ENCODE measurements around the gene MACIR. TPM values are rescaled to one million over a fixed set of nuclear protein-coding genes. Genes with fewer than 3 reads are reported as not detected.

The MACIR gene
- polyA plus RNA-seq, 1 donor, result 31.2 TPM

GRCh38 chr5:103262422-103262871 lies 3.9 kb downstream of the MACIR start:
- H3K4me1 ChIP-seq (ENCODE audit: control insufficient read depth, insufficient read depth, low read length), result peaks cover 26% of the 10 kb centered on the region
- no peaks in the 10 kb centered on the region for H3K27me3 ChIP-seq (ENCODE audit: control insufficient read depth, insufficient read depth, low read length)
- peak overlapping the region; percentile 100 for H3K27ac ChIP-seq (ENCODE audit: low read length)
- H3K36me3 ChIP-seq (ENCODE audit: control insufficient read depth, insufficient read depth, low read length), result peaks cover 9% of the 10 kb centered on the region
- H3K4me3 ChIP-seq (ENCODE audit: low read length), result no peak overlapping the region
- H3K9me3 ChIP-seq (ENCODE audit: control insufficient read depth, low read depth, low read length), result no peaks in the 10 kb centered on the region
- WGBS (ENCODE audit: insufficient coverage, low lambda C conversion rate), result 20% methylated on average over 1 of the region's 1 CpG
- peak in 1 of 2 donors; percentile 38 for DNase-seq

DNA sequence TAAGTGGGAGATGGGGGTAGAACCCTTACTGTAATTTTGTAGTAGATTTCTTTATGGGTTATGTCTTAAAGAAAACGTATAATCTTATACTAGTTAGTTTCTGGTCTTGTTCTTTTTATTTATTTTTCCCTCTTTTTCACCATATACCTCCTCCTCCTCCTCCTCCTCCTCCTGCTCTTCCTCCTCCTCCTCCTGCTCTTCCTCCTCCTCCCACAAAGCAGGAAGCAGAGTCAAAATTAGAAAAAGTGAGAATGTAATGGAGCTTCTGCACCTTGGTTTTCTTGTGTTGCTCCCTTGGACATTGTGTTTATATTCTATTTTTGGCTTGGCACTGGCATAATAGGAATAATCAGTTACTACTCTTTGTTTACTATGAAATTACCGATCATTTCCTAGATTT lies 4.5 kb downstream of the MACIR start:
- WGBS (ENCODE audit: insufficient coverage, low lambda C conversion rate), result 60% methylated on average over 2 of the region's 2 CpGs
- DNase-seq, result no peak
- Histone ChIP-seq H3K4me1 (ENCODE audit: control insufficient read depth, insufficient read depth, low read length) (peaks cover 23% of the 10 kb centered on the region), H3K27me3 (ENCODE audit: control insufficient read depth, insufficient read depth, low read length) (no peaks in the 10 kb centered on the region), H3K36me3 (ENCODE audit: control insufficient read depth, insufficient read depth, low read length) (peaks cover 12% of the 10 kb centered on the region), H3K27ac (ENCODE audit: low read length) (peak overlapping the region; percentile 100), H3K9me3 (ENCODE audit: control insufficient read depth, low read depth, low read length) (no peaks in the 10 kb centered on the region), H3K4me3 (ENCODE audit: low read length) (no peak overlapping the region)

DNA sequence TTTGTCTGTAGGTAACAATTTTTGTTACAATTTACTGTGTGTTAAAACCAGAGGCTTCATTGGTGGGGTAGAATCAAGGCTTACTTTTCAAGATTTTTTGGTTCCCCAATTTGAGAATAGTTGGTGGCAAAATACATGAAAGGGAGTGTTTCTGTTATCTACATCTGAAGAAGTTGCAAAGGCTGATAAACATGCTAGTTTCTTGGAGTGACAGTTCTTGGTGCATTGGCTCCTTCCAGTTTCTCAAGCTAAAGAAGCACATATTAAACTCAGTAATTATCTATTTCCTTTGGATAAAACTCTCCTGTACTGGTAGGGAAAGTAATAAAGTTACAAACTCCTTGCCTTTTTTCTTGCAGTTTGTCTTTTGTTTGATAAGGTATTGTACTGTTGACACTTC lies 5.9 kb downstream of the MACIR start:
- H3K27ac ChIP-seq (ENCODE audit: low read length), result peak overlapping the region; percentile 71
- peaks cover 12% of the 10 kb centered on the region for H3K36me3 ChIP-seq (ENCODE audit: control insufficient read depth, insufficient read depth, low read length)
- H3K27me3 ChIP-seq (ENCODE audit: control insufficient read depth, insufficient read depth, low read length), result no peaks in the 10 kb centered on the region
- no peak overlapping the region for H3K4me3 ChIP-seq (ENCODE audit: low read length)
- peaks cover 23% of the 10 kb centered on the region for H3K4me1 ChIP-seq (ENCODE audit: control insufficient read depth, insufficient read depth, low read length)
- no peaks in the 10 kb centered on the region for H3K9me3 ChIP-seq (ENCODE audit: control insufficient read depth, low read depth, low read length)
- no peak for DNase-seq

GRCh38 chr5:103270581-103270980 lies 12.0 kb downstream of the MACIR start:
- Histone ChIP-seq H3K4me1 (ENCODE audit: control insufficient read depth, insufficient read depth, low read length) (no peaks in the 10 kb centered on the region), H3K9me3 (ENCODE audit: control insufficient read depth, low read depth, low read length) (no peaks in the 10 kb centered on the region), H3K27me3 (ENCODE audit: control insufficient read depth, insufficient read depth, low read length) (no peaks in the 10 kb centered on the region), H3K4me3 (ENCODE audit: low read length) (no peak overlapping the region), H3K36me3 (ENCODE audit: control insufficient read depth, insufficient read depth, low read length) (peaks cover 14% of the 10 kb centered on the region), H3K27ac (ENCODE audit: low read length) (no peak overlapping the region)
- DNase-seq, result no peak

DNA sequence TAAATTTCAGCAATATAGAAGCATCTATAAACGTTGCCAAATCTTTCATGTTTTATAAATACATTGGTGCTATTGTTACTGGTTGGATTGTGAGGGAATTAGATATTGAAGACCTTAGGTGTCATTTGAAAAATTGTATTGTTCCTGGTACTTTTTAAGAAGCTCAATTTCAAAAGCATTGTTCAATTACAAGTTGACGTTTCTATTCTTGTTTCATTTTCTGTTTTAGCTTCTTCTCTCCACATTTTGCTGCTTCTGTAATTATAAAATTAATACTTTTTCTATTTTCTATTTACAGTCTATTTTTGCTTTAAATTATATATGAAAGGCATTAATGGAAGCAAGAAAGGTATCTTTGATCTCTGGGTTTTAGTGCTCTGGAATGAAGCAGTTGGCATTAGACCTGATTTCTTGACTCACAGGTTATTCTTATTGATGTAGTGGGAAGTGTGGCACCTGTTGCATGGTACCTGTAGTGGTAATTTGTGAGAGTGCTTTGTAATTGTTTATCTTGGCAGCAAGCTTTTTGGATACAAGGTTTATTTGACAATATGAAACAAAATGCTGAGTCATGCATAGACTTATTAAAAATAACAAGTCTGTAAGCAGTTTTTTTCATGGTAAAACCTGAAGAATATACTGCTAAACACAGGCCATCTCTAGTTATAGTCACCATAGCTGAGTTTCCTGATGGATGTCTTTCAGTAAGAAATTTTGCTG lies 13.2 kb downstream of the MACIR start:
- H3K27ac ChIP-seq (ENCODE audit: low read length), result no peak overlapping the region
- H3K4me1 ChIP-seq (ENCODE audit: control insufficient read depth, insufficient read depth, low read length), result no peaks in the 10 kb centered on the region
- H3K27me3 ChIP-seq (ENCODE audit: control insufficient read depth, insufficient read depth, low read length), result no peaks in the 10 kb centered on the region
- H3K4me3 ChIP-seq (ENCODE audit: low read length), result no peak overlapping the region
- no peak for DNase-seq
- WGBS (ENCODE audit: insufficient coverage, low lambda C conversion rate), result 91% methylated on average over 1 of the region's 2 CpGs
- H3K9me3 ChIP-seq (ENCODE audit: control insufficient read depth, low read depth, low read length), result no peaks in the 10 kb centered on the region
- peaks cover 22% of the 10 kb centered on the region for H3K36me3 ChIP-seq (ENCODE audit: control insufficient read depth, insufficient read depth, low read length)

- H3K4me3 ChIP-seq (ENCODE audit: low read length), result no peak overlapping the region
- peaks cover 17% of the 10 kb centered on the region for H3K36me3 ChIP-seq (ENCODE audit: control insufficient read depth, insufficient read depth, low read length)
- no peak for DNase-seq
- no peaks in the 10 kb centered on the region for H3K9me3 ChIP-seq (ENCODE audit: control insufficient read depth, low read depth, low read length)
- H3K4me1 ChIP-seq (ENCODE audit: control insufficient read depth, insufficient read depth, low read length), result no peaks in the 10 kb centered on the region
- H3K27me3 ChIP-seq (ENCODE audit: control insufficient read depth, insufficient read depth, low read length), result no peaks in the 10 kb centered on the region
- no peak overlapping the region for H3K27ac ChIP-seq (ENCODE audit: low read length)
- WGBS (ENCODE audit: insufficient coverage, low lambda C conversion rate), result 92% methylated on average over 2 of the region's 2 CpGs
These were observed 13.8 kb downstream of the MACIR start for GRCh38 chr5:103272377-103272776.

DNA sequence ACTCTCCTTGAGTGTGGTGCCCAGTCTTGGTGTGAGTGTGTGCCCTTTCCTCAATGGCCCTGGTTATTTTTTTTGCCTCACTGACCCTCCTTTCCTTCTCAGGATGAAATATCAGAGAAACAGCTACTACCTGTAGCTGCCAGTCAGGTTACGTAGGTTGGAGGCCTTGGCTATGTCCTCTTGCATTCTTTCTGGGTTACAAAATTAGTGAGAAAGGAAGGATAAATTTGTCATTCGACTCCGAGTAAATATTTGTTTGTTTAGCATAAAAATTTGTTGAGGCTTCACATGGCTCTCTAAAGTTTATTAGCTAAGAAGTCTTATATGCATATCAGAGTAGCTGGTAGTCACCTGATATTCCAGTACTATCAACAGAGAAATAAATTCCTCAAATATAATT lies 15.4 kb downstream of the MACIR start:
- Histone ChIP-seq H3K4me3 (ENCODE audit: low read length) (no peak overlapping the region), H3K36me3 (ENCODE audit: control insufficient read depth, insufficient read depth, low read length) (peaks cover 17% of the 10 kb centered on the region), H3K27ac (ENCODE audit: low read length) (no peak overlapping the region), H3K27me3 (ENCODE audit: control insufficient read depth, insufficient read depth, low read length) (no peaks in the 10 kb centered on the region), H3K4me1 (ENCODE audit: control insufficient read depth, insufficient read depth, low read length) (no peaks in the 10 kb centered on the region), H3K9me3 (ENCODE audit: control insufficient read depth, low read depth, low read length) (no peaks in the 10 kb centered on the region)
- WGBS (ENCODE audit: insufficient coverage, low lambda C conversion rate), result 80% methylated on average over 1 of the region's 3 CpGs
- DNase-seq, result no peak

- no peak for DNase-seq
- no peaks in the 10 kb centered on the region for H3K9me3 ChIP-seq (ENCODE audit: control insufficient read depth, low read depth, low read length)
- WGBS (ENCODE audit: insufficient coverage, low lambda C conversion rate), result no CpG with 5 or more reads among the region's 12 CpGs
- H3K27me3 ChIP-seq (ENCODE audit: control insufficient read depth, insufficient read depth, low read length), result no peaks in the 10 kb centered on the region
- peaks cover 20% of the 10 kb centered on the region for H3K36me3 ChIP-seq (ENCODE audit: control insufficient read depth, insufficient read depth, low read length)
- H3K4me3 ChIP-seq (ENCODE audit: low read length), result no peak overlapping the region
- H3K4me1 ChIP-seq (ENCODE audit: control insufficient read depth, insufficient read depth, low read length), result no peaks in the 10 kb centered on the region
- no peak overlapping the region for H3K27ac ChIP-seq (ENCODE audit: low read length)
These were observed 17.3 kb downstream of the MACIR start for GRCh38 chr5:103275851-103276250.

DNA sequence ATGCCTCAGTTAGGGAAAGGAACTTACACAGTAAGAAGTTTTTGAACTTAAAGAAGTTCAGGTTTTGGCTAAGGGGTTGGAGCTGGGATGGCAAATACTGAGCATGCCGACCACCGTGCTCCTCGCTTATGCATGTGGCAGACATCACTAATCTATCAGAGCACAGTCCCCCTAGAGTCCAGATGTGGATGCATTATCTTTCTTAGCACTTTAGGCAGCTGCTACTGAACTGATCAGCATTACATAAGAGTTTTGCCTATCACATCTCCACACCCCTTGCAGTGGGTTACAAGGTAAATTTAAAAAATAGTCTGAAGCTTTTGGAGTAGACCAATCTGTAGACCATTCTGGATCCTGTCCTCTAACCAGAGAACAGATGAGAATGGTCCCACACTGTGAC lies 22.4 kb downstream of the MACIR start:
- Histone ChIP-seq H3K4me3 (ENCODE audit: low read length) (no peak overlapping the region), H3K36me3 (ENCODE audit: control insufficient read depth, insufficient read depth, low read length) (peaks cover 20% of the 10 kb centered on the region), H3K27me3 (ENCODE audit: control insufficient read depth, insufficient read depth, low read length) (no peaks in the 10 kb centered on the region), H3K9me3 (ENCODE audit: control insufficient read depth, low read depth, low read length) (no peaks in the 10 kb centered on the region), H3K4me1 (ENCODE audit: control insufficient read depth, insufficient read depth, low read length) (no peaks in the 10 kb centered on the region), H3K27ac (ENCODE audit: low read length) (no peak overlapping the region)
- no CpG with 5 or more reads among the region's 3 CpGs for WGBS (ENCODE audit: insufficient coverage, low lambda C conversion rate)
- DNase-seq, result no peak

DNA sequence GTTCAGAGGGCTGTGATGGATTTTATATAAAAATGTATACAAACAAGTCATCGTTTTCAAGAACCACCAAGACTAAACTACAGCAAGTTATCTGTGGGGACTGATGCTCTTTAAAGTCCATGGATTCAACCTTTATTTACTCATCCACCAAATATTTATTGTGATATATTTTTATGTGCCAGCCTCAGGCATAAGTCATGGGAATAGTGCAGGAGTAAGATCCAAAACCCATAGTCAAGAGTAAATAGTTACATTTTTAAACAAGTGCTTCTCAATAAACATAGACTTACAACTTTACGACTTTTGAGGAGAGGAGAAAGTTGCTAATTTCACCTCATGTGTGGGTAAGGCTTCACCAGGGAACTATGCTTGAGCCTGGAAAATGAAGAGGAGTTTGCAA lies 24.6 kb downstream of the MACIR start:
- H3K4me3 ChIP-seq (ENCODE audit: low read length), result no peak overlapping the region
- H3K4me1 ChIP-seq (ENCODE audit: control insufficient read depth, insufficient read depth, low read length), result no peaks in the 10 kb centered on the region
- no peak overlapping the region for H3K27ac ChIP-seq (ENCODE audit: low read length)
- 100% methylated on average over 1 of the region's 2 CpGs for WGBS (ENCODE audit: insufficient coverage, low lambda C conversion rate)
- peaks cover 9% of the 10 kb centered on the region for H3K36me3 ChIP-seq (ENCODE audit: control insufficient read depth, insufficient read depth, low read length)
- no peak for DNase-seq
- no peaks in the 10 kb centered on the region for H3K9me3 ChIP-seq (ENCODE audit: control insufficient read depth, low read depth, low read length)
- no peaks in the 10 kb centered on the region for H3K27me3 ChIP-seq (ENCODE audit: control insufficient read depth, insufficient read depth, low read length)

- H3K4me3 ChIP-seq (ENCODE audit: low read length), result no peak overlapping the region
- peaks cover 9% of the 10 kb centered on the region for H3K36me3 ChIP-seq (ENCODE audit: control insufficient read depth, insufficient read depth, low read length)
- no peaks in the 10 kb centered on the region for H3K4me1 ChIP-seq (ENCODE audit: control insufficient read depth, insufficient read depth, low read length)
- no peak for DNase-seq
- H3K9me3 ChIP-seq (ENCODE audit: control insufficient read depth, low read depth, low read length), result no peaks in the 10 kb centered on the region
- no peaks in the 10 kb centered on the region for H3K27me3 ChIP-seq (ENCODE audit: control insufficient read depth, insufficient read depth, low read length)
- WGBS (ENCODE audit: insufficient coverage, low lambda C conversion rate), result 80% methylated on average over 1 of the region's 3 CpGs
- no peak overlapping the region for H3K27ac ChIP-seq (ENCODE audit: low read length)
These were observed 25.3 kb downstream of the MACIR start for GRCh38 chr5:103283869-103284268.

Data from large intestine (tissue), 3 donors.